Right atrium auricular region (tissue), 2 donors: Measurements from ENCODE around the gene TRIB2. TPM values are rescaled to one million over a fixed set of nuclear protein-coding genes. Genes with fewer than 3 reads are reported as not detected.

ENCODE experiments used
- DNase-seq: peaks from one replicate; pipeline ENCODE4 v3.0.0-alpha.2; 2019; ENCODE audit warnings: low spot score
- H3K27ac ChIP-seq, 2 donors: fragments of 200-600 bp; sonication (generic); 1 replicate in 1 of 2; 2 replicates in 1 of 2; pipeline ENCODE4 v1.5.1; 2016 to 2019
- H3K27me3 ChIP-seq, 2 donors: fragments of 200-600 bp; sonication (generic); one replicate each; pipeline versions ENCODE4 v1.5.1 to v1.6.0; 2017 to 2019
- H3K36me3 ChIP-seq: fragments of 200-600 bp; sonication (generic); one replicate; pipeline ENCODE4 v1.5.1; 2016
- H3K4me1 ChIP-seq, 2 donors: fragments of 200-600 bp; sonication (generic); one replicate each; pipeline versions ENCODE4 v1.5.1 to v1.6.0; 2017 to 2019
- H3K4me3 ChIP-seq, 2 donors: fragments of 200-600 bp; sonication (generic); 1 replicate in 1 of 2; 2 replicates in 1 of 2; pipeline ENCODE4 v1.5.1; 2017 to 2019; ENCODE audit warnings: mild to moderate bottlenecking in 1 of 2, moderate library complexity in 1 of 2
- H3K9me3 ChIP-seq, 2 donors: fragments of 200-600 bp; sonication (generic); one replicate each; pipeline ENCODE4 v1.5.1; 2019
- CTCF ChIP-seq, 2 donors: fragments of 200-600 bp; sonication (generic); IDR thresholded peaks; one replicate each; pipeline ENCODE4 v1.5.1; 2019; ENCODE audit warnings: antibody characterized with exemption in 2 of 2
- total RNA-seq, 2 donors: library from RNA; depleted of rRNA; stranded (reverse); fragments of >200 nt; gene quantifications; one replicate each; pipeline ENCODE4 v1.1.0, GENCODE V29; 2016

TRIB2 gene
- total RNA-seq, 2 donors from 2014 or later: 33.5 to 55.7 TPM

GRCh38 chr2:12734914-12735654, 18.3 kb downstream of the TRIB2 start:
- H3K36me3 ChIP-seq: peaks cover 66% of the 10 kb centered on the region

GRCh38 chr2:12737297-12737696, 20.6 kb downstream of the TRIB2 start:
- H3K4me1 ChIP-seq: peaks cover 0 to 38% of the 10 kb centered on the region in 2 donors
- no peaks in the 10 kb centered on the region for H3K27me3 ChIP-seq
- DNase-seq: no peak
- peaks cover 73% of the 10 kb centered on the region for H3K36me3 ChIP-seq
- H3K4me3 ChIP-seq: no peak overlapping the region
- peak overlapping the region; percentile 73 to 77 for H3K27ac ChIP-seq
- no peaks in the 10 kb centered on the region for H3K9me3 ChIP-seq
- TF ChIP-seq CTCF (IDR thresholded peaks at IDR 0.05): no peak

More at GRCh38 chr2:12734914-12735654, 18.3 kb downstream of the TRIB2 start:
- no peak overlapping the region for H3K4me3 ChIP-seq
- peaks cover 0 to 54% of the 10 kb centered on the region in 2 donors for H3K4me1 ChIP-seq
- H3K27ac ChIP-seq: peak overlapping the region; percentile 73 to 77
- no peak for DNase-seq
- no peaks in the 10 kb centered on the region for H3K27me3 ChIP-seq
- no peak for TF ChIP-seq CTCF (IDR thresholded peaks at IDR 0.05)
- H3K9me3 ChIP-seq: no peaks in the 10 kb centered on the region

- no peak for TF ChIP-seq CTCF (IDR thresholded peaks at IDR 0.05)
- peaks cover 0 to 32% of the 10 kb centered on the region in 2 donors for H3K4me1 ChIP-seq
- peaks cover 79% of the 10 kb centered on the region for H3K36me3 ChIP-seq
- H3K27ac ChIP-seq: peak overlapping the region; percentile 73 to 77
- no peaks in the 10 kb centered on the region for H3K27me3 ChIP-seq
- no peak for DNase-seq
- no peaks in the 10 kb centered on the region for H3K9me3 ChIP-seq
- no peak overlapping the region for H3K4me3 ChIP-seq
Observed at GRCh38 chr2:12737738-12738485, 21.2 kb downstream of the TRIB2 start.

GRCh38 chr2:12739721-12740254, 23.1 kb downstream of the TRIB2 start:
- Histone ChIP-seq H3K4me3 (no peak overlapping the region), H3K27ac (no peak overlapping the region), H3K36me3 (peaks cover 72% of the 10 kb centered on the region), H3K27me3 (no peaks in the 10 kb centered on the region), H3K9me3 (no peaks in the 10 kb centered on the region), H3K4me1 (peaks cover 0 to 13% of the 10 kb centered on the region in 2 donors)
- DNase-seq: no peak
- TF ChIP-seq CTCF (IDR thresholded peaks at IDR 0.05): no peak

- no peaks in the 10 kb centered on the region for H3K4me1 ChIP-seq
Observed at GRCh38 chr2:12741380-12741779, 24.6 kb downstream of the TRIB2 start.

More at GRCh38 chr2:12741380-12741779, 24.6 kb downstream of the TRIB2 start:
- no peak for DNase-seq
- H3K27me3 ChIP-seq: no peaks in the 10 kb centered on the region
- no peak overlapping the region for H3K27ac ChIP-seq
- TF ChIP-seq CTCF (IDR thresholded peaks at IDR 0.05): no peak
- peaks cover 62% of the 10 kb centered on the region for H3K36me3 ChIP-seq
- no peaks in the 10 kb centered on the region for H3K9me3 ChIP-seq
- H3K4me3 ChIP-seq: no peak overlapping the region
